GM19099 (cell line): ENCODE measurements around the gene BRD1.

Experiments used
- POLR2A ChIP-seq: IDR thresholded peaks from 3 replicates; pipeline ENCODE4 v1.6.1; 2011; ENCODE audit warnings: low read depth; ENCODE audit not compliant: insufficient read length; ENCODE audit errors: extremely low read depth

BRD1 gene

GRCh38 chr22:49803134-49803533 lies 24.5 kb downstream of the BRD1 start:
- TF ChIP-seq POLR2A: no peak

- TF ChIP-seq POLR2A: no peak
These were observed 26.1 kb downstream of the BRD1 start for GRCh38 chr22:49801391-49802060.

- no peak for TF ChIP-seq POLR2A
These were observed 27.1 kb downstream of the BRD1 start for GRCh38 chr22:49800408-49801238.

GRCh38 chr22:49799431-49800075 lies 28.1 kb downstream of the BRD1 start:
- no peak for TF ChIP-seq POLR2A

- TF ChIP-seq POLR2A: no peak
These were observed 29.1 kb downstream of the BRD1 start for GRCh38 chr22:49798486-49799151.

GRCh38 chr22:49797706-49798105 lies 30.0 kb downstream of the BRD1 start:
- no peak for TF ChIP-seq POLR2A

- TF ChIP-seq POLR2A: no peak
These were observed 30.9 kb downstream of the BRD1 start for GRCh38 chr22:49796596-49797270.

- TF ChIP-seq POLR2A: no peak
These were observed 32.2 kb downstream of the BRD1 start for GRCh38 chr22:49795521-49795920.

GRCh38 chr22:49793871-49794270 lies 33.8 kb downstream of the BRD1 start:
- TF ChIP-seq POLR2A: no peak

- TF ChIP-seq POLR2A: no peak
These were observed 34.4 kb downstream of the BRD1 start for GRCh38 chr22:49793296-49793695.

GRCh38 chr22:49792107-49792506 lies 35.6 kb downstream of the BRD1 start:
- no peak for TF ChIP-seq POLR2A

GRCh38 chr22:49791682-49792081 lies 36.0 kb downstream of the BRD1 start:
- no peak for TF ChIP-seq POLR2A

- TF ChIP-seq POLR2A: no peak
These were observed 36.8 kb downstream of the BRD1 start for GRCh38 chr22:49790912-49791311.

- no peak for TF ChIP-seq POLR2A
These were observed 38.2 kb downstream of the BRD1 start for GRCh38 chr22:49789289-49790141.

- no peak for TF ChIP-seq POLR2A
These were observed 39.2 kb downstream of the BRD1 start for GRCh38 chr22:49788504-49788903.

- no peak for TF ChIP-seq POLR2A
These were observed 39.8 kb downstream of the BRD1 start for GRCh38 chr22:49787861-49788260.
